CD4-positive, alpha-beta memory T cell (primary cell): Measurements from ENCODE around the gene COL13A1. TPM values are rescaled to one million over a fixed set of nuclear protein-coding genes. Genes with fewer than 3 reads are reported as not detected.

Source experiments
- CTCF ChIA-PET: fragments of 350-600 bp; sonication (Branson Sonifier 250); formaldehyde crosslinking; loops from one replicate; lab custom pipeline; 2021; ENCODE audit warnings: inconsistent platforms; ENCODE audit not compliant: partially characterized antibody; lab: Charles Lee
- POLR2A ChIA-PET: fragments of 350-600 bp; sonication (Branson Sonifier 250); formaldehyde crosslinking; loops from one replicate; lab custom pipeline; 2021; ENCODE audit not compliant: partially characterized antibody; lab: Charles Lee
- DNase-seq, 5 donors: peaks; one replicate each; pipeline versions ENCODE4 v3.0.0 to v3.0.0-alpha.2; 2020 to 2022; ENCODE audit warnings: mixed read lengths in 1 of 5
- H3K27ac ChIP-seq: one replicate; pipeline ENCODE4 v1.7.0; 2013; ENCODE audit warnings: low read depth, low read length
- H3K27me3 ChIP-seq: 2 replicates; pipeline ENCODE4 v1.7.0; 2013; ENCODE audit warnings: mild to moderate bottlenecking, low read length, moderate library complexity; ENCODE audit not compliant: insufficient read depth
- H3K36me3 ChIP-seq: 2 replicates; pipeline ENCODE4 v1.7.0; 2013; ENCODE audit warnings: mild to moderate bottlenecking, low read length, moderate library complexity; ENCODE audit not compliant: insufficient read depth
- H3K4me1 ChIP-seq: 2 replicates; pipeline ENCODE4 v1.7.0; 2013; ENCODE audit warnings: mild to moderate bottlenecking, low read length, moderate library complexity; ENCODE audit not compliant: insufficient read depth
- H3K4me3 ChIP-seq, 2 donors: one replicate each; pipeline ENCODE4 v1.7.0; 2013; ENCODE audit warnings: low read length in 2 of 2, mild to moderate bottlenecking in 1 of 2
- H3K9me3 ChIP-seq, 2 donors: one replicate each; pipeline ENCODE4 v1.7.0; 2013; ENCODE audit warnings: low read length in 2 of 2, control low read depth in 1 of 2; ENCODE audit not compliant: control insufficient read depth in 1 of 2
- H3K27ac Mint-ChIP-seq, 7 donors: one replicate each; pipeline ENCODE4 v1.8.0; 2020 to 2021; ENCODE audit warnings: mixed read lengths in 7 of 7, mild to moderate bottlenecking in 6 of 7, inconsistent platforms in 3 of 7, moderate library complexity in 3 of 7
- H3K27me3 Mint-ChIP-seq, 2 donors: one replicate each; pipeline ENCODE4 v1.8.0; 2020 to 2021; ENCODE audit warnings: mixed read lengths in 2 of 2
- H3K36me3 Mint-ChIP-seq, 2 donors: one replicate each; pipeline ENCODE4 v1.8.0; 2020 to 2021; ENCODE audit warnings: mixed read lengths in 2 of 2, inconsistent platforms in 1 of 2, mild to moderate bottlenecking in 1 of 2
- H3K4me1 Mint-ChIP-seq, 4 donors: one replicate each; pipeline ENCODE4 v1.8.0; 2020 to 2021; ENCODE audit warnings: mixed read lengths in 4 of 4, mild to moderate bottlenecking in 1 of 4
- H3K4me3 Mint-ChIP-seq, 8 donors: one replicate each; pipeline ENCODE4 v1.8.0; 2020 to 2021; ENCODE audit warnings: mixed read lengths in 8 of 8, mild to moderate bottlenecking in 7 of 8, moderate library complexity in 6 of 8, inconsistent platforms in 3 of 8
- H3K9me3 Mint-ChIP-seq, 8 donors: one replicate each; pipeline ENCODE4 v1.8.0; 2020 to 2021; ENCODE audit warnings: mixed read lengths in 8 of 8, mild to moderate bottlenecking in 5 of 8, inconsistent platforms in 3 of 8, moderate library complexity in 1 of 8
- intact Hi-C: fragments of 100-400 bp; cut with micrococcal nuclease; formaldehyde crosslinking; loops from one replicate; pipeline ENCODE4 v1.15.1; 2023
- polyA plus RNA-seq, 2 donors: library from polyadenylated mRNA; unstranded; fragments of 300-500 nt; fragmentation: Illumina TruSeq; gene quantifications; one replicate each; pipeline ENCODE4 v1.2.3, GENCODE V29; 2021
- total RNA-seq, 2 experiments: library from RNA; stranded (reverse); gene quantifications; one replicate each; pipeline ENCODE4 v1.2.3, GENCODE V29; 2021

The COL13A1 gene
- total and polyA plus RNA-seq, 4 experiments from 2014 or later = not detected

DNA sequence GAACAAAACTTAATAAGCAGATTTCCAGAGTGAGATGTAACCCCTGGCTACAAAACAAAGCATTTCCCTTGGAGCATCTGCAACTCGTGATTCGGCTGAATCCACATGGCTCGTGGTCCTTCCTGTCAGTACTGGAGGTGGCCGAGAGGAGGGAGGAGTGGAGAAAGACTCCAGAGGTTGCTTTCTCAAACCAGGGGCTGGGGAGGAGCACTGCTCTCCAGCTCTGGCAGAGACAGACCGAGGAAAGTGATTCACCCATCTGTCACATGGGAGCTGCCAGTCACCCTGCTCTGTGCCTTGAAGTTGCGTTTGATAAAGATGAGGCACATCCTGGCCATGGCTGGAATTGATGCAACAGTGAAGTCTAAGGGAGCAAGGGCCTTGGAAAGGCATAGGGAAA, 72.7 kb downstream of the COL13A1 start:
- Mint-ChIP-seq H3K9me3 (no peaks in the 10 kb centered on the region), H3K27me3 (peaks cover 3 to 10% of the 10 kb centered on the region in 2 donors), H3K4me3 (no peak overlapping the region), H3K36me3 (no peaks in the 10 kb centered on the region), H3K27ac (no peak overlapping the region), H3K4me1 (no peaks in the 10 kb centered on the region)
- Histone ChIP-seq H3K4me1 (no peaks in the 10 kb centered on the region), H3K27ac (no peak overlapping the region), H3K27me3 (no peaks in the 10 kb centered on the region), H3K4me3 (no peak overlapping the region), H3K36me3 (no peaks in the 10 kb centered on the region), H3K9me3 (no peaks in the 10 kb centered on the region)
- POLR2A ChIA-PET = no interaction called here
- CTCF ChIA-PET = no interaction called here
- DNase-seq = no peak
- intact Hi-C loops = no loop called here

GRCh38 chr10:69875856-69876255, 74.2 kb downstream of the COL13A1 start:
- Mint-ChIP-seq H3K27me3 (peaks cover 10 to 18% of the 10 kb centered on the region in 2 donors), H3K4me1 (no peaks in the 10 kb centered on the region), H3K9me3 (no peaks in the 10 kb centered on the region), H3K4me3 (no peak overlapping the region), H3K27ac (no peak overlapping the region), H3K36me3 (no peaks in the 10 kb centered on the region)
- CTCF ChIA-PET = no interaction called here
- Histone ChIP-seq H3K9me3 (no peaks in the 10 kb centered on the region), H3K4me1 (no peaks in the 10 kb centered on the region), H3K36me3 (no peaks in the 10 kb centered on the region), H3K27me3 (no peaks in the 10 kb centered on the region), H3K4me3 (no peak overlapping the region), H3K27ac (no peak overlapping the region)
- intact Hi-C loops = no loop called here
- no peak for DNase-seq
- POLR2A ChIA-PET = no interaction called here

- H3K27ac Mint-ChIP-seq = no peak overlapping the region
- Histone ChIP-seq H3K4me1 (no peaks in the 10 kb centered on the region), H3K4me3 (no peak overlapping the region), H3K9me3 (no peaks in the 10 kb centered on the region), H3K27me3 (no peaks in the 10 kb centered on the region), H3K36me3 (no peaks in the 10 kb centered on the region), H3K27ac (no peak overlapping the region)
- H3K4me3 Mint-ChIP-seq = no peak overlapping the region
- intact Hi-C loops = no loop called here
- no peaks in the 10 kb centered on the region for H3K4me1 Mint-ChIP-seq
- POLR2A ChIA-PET = no interaction called here
- no peaks in the 10 kb centered on the region for H3K9me3 Mint-ChIP-seq
- H3K36me3 Mint-ChIP-seq = no peaks in the 10 kb centered on the region
- peaks cover 13 to 18% of the 10 kb centered on the region in 2 donors for H3K27me3 Mint-ChIP-seq
- no peak for DNase-seq
- CTCF ChIA-PET = no interaction called here
Measured at GRCh38 chr10:69876286-69876685, 74.6 kb downstream of the COL13A1 start.

DNA sequence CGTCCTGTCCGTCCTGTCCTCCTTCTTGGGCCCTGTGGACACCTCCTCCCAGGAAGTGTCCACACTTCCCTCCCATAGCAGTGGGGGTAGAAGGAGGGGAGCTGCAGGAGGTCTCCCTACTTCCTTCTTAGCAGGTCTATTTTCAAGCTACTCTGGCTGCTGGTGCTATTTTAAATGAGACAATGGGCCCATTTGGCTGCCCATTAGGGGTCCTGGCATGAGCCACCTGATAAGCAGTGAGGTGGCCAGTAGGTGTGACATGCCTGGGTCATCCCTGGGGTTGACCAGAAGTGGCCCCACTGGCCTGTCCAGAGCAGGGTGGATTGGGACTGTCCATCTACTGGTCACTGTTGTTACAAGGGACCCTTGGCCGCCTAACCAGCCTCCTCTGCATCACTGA, 75.2 kb downstream of the COL13A1 start:
- H3K9me3 ChIP-seq = no peaks in the 10 kb centered on the region
- no peak overlapping the region for H3K27ac Mint-ChIP-seq
- no peak overlapping the region for H3K4me3 Mint-ChIP-seq
- no peaks in the 10 kb centered on the region for H3K36me3 Mint-ChIP-seq
- no peak overlapping the region for H3K27ac ChIP-seq
- no peaks in the 10 kb centered on the region for H3K9me3 Mint-ChIP-seq
- no peaks in the 10 kb centered on the region for H3K27me3 ChIP-seq
- H3K4me1 Mint-ChIP-seq = no peaks in the 10 kb centered on the region
- POLR2A ChIA-PET = no interaction called here
- no peaks in the 10 kb centered on the region for H3K4me1 ChIP-seq
- no peak overlapping the region for H3K4me3 ChIP-seq
- no peaks in the 10 kb centered on the region for H3K36me3 ChIP-seq
- no peak for DNase-seq
- H3K27me3 Mint-ChIP-seq = peaks cover 16 to 20% of the 10 kb centered on the region in 2 donors
- intact Hi-C loops = no loop called here
- CTCF ChIA-PET = no interaction called here

DNA sequence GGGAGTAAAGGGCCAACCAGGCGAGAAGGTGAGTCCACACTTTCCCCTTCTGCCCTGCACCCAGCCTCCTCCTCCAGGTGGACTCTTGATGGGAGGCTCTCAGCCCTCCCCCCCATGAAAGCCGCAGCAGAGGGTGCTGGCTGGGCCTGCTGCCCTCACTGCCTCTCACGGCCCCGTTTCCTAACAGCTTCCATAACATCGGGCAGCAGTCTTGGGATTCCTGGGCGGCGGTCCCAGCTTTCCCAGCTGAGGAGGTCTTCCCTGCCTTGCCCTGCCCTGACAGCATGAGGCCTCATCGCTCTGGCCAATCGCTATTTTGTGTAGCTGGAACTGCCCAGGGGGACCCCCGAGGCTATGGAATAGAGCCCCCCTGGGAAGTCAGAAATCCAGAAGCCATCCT, 76.3 kb downstream of the COL13A1 start:
- Histone ChIP-seq H3K4me3 (no peak overlapping the region), H3K27ac (no peak overlapping the region), H3K9me3 (no peaks in the 10 kb centered on the region), H3K27me3 (no peaks in the 10 kb centered on the region), H3K4me1 (no peaks in the 10 kb centered on the region), H3K36me3 (no peaks in the 10 kb centered on the region)
- no peaks in the 10 kb centered on the region for H3K36me3 Mint-ChIP-seq
- DNase-seq = no peak
- no peak overlapping the region for H3K4me3 Mint-ChIP-seq
- H3K9me3 Mint-ChIP-seq = no peaks in the 10 kb centered on the region
- peaks cover 20 to 23% of the 10 kb centered on the region in 2 donors for H3K27me3 Mint-ChIP-seq
- CTCF ChIA-PET = no interaction called here
- POLR2A ChIA-PET = no interaction called here
- H3K27ac Mint-ChIP-seq = no peak overlapping the region
- intact Hi-C loops = no loop called here
- H3K4me1 Mint-ChIP-seq = no peaks in the 10 kb centered on the region

- H3K36me3 ChIP-seq = no peaks in the 10 kb centered on the region
- H3K27me3 ChIP-seq = no peaks in the 10 kb centered on the region
- intact Hi-C loops = no loop called here
- no peak for DNase-seq
- Mint-ChIP-seq H3K4me1 (no peaks in the 10 kb centered on the region), H3K27ac (no peak overlapping the region), H3K9me3 (no peaks in the 10 kb centered on the region), H3K27me3 (peaks cover 28 to 29% of the 10 kb centered on the region in 2 donors), H3K36me3 (no peaks in the 10 kb centered on the region), H3K4me3 (no peak overlapping the region)
- H3K9me3 ChIP-seq = no peaks in the 10 kb centered on the region
- POLR2A ChIA-PET = no interaction called here
- no peak overlapping the region for H3K4me3 ChIP-seq
- no peaks in the 10 kb centered on the region for H3K4me1 ChIP-seq
- H3K27ac ChIP-seq = no peak overlapping the region
- CTCF ChIA-PET = no interaction called here
Measured at GRCh38 chr10:69878951-69879350, 77.2 kb downstream of the COL13A1 start.

- intact Hi-C loops = no loop called here
- Mint-ChIP-seq H3K27ac (no peak overlapping the region), H3K27me3 (peaks cover 28 to 29% of the 10 kb centered on the region in 2 donors), H3K4me3 (no peak overlapping the region), H3K9me3 (no peaks in the 10 kb centered on the region), H3K36me3 (no peaks in the 10 kb centered on the region), H3K4me1 (no peaks in the 10 kb centered on the region)
- Histone ChIP-seq H3K27ac (no peak overlapping the region), H3K4me1 (no peaks in the 10 kb centered on the region), H3K9me3 (no peaks in the 10 kb centered on the region), H3K4me3 (no peak overlapping the region), H3K36me3 (no peaks in the 10 kb centered on the region), H3K27me3 (no peaks in the 10 kb centered on the region)
- POLR2A ChIA-PET = no interaction called here
- DNase-seq = no peak
- CTCF ChIA-PET = no interaction called here
Measured at GRCh38 chr10:69879634-69880257, 78.0 kb downstream of the COL13A1 start.
